Caco-2 (cell line): ENCODE data around the gene SYNPO2. TPM values are rescaled to one million over a fixed set of nuclear protein-coding genes. Genes with fewer than 3 reads are reported as not detected.

Source experiments
- BruUV-seq: library from RNA; stranded (reverse); fragments of 400-500 nt; replicated peaks from 2 replicates; lab custom pipeline; 2021; lab: Mats Ljungman, UMichigan
- CTCF ChIA-PET: fragments of 300-600 bp; sonication (Branson Sonifier 250); formaldehyde crosslinking; loops from one replicate; lab custom pipeline; 2022; ENCODE audit warnings: antibody characterized with exemption; lab: Charles Lee
- POLR2A ChIA-PET: fragments of 300-600 bp; sonication (Branson Sonifier 250); formaldehyde crosslinking; loops from one replicate; lab custom pipeline; 2022; ENCODE audit warnings: antibody characterized with exemption; lab: Charles Lee
- DNase-seq, 2 experiments: peaks; one replicate each; pipeline versions ENCODE4 v3.0.0 to v3.0.0-alpha.2; 2020 to 2022
- H3K27me3 ChIP-seq: replicated peaks from 2 replicates; pipeline ENCODE4 v1.6.0; 2011; ENCODE audit warnings: low read length; ENCODE audit not compliant: control insufficient read depth, insufficient read depth
- H3K36me3 ChIP-seq: 2 replicates; pipeline ENCODE4 v1.5.1; 2011; ENCODE audit warnings: low read length; ENCODE audit not compliant: control insufficient read depth, insufficient read depth
- H3K4me1 ChIP-seq: fragments of 250-450 bp; sonication (Bioruptor Pico); 2 replicates; pipeline ENCODE4 v1.5.1; 2020; ENCODE audit warnings: mild to moderate bottlenecking
- H3K4me3 ChIP-seq: 2 replicates; pipeline ENCODE4 v1.5.1; 2011; ENCODE audit warnings: low read depth, mild to moderate bottlenecking, control low read depth, low read length
- H3K9me3 ChIP-seq: fragments of 250-450 bp; sonication (Bioruptor Pico); 2 replicates; pipeline ENCODE4 v1.5.1; 2020; ENCODE audit warnings: mild to moderate bottlenecking, moderate library complexity
- H3K27ac Mint-ChIP-seq: one replicate; pipeline ENCODE4 v1.8.0; 2022; ENCODE audit warnings: mixed read lengths; ENCODE audit not compliant: unreplicated experiment
- H3K27me3 Mint-ChIP-seq: one replicate; pipeline ENCODE4 v1.8.0; 2022; ENCODE audit warnings: mixed read lengths; ENCODE audit not compliant: insufficient read depth, unreplicated experiment
- H3K36me3 Mint-ChIP-seq: one replicate; pipeline ENCODE4 v1.8.0; 2022; ENCODE audit warnings: mild to moderate bottlenecking, mixed read lengths; ENCODE audit not compliant: insufficient read depth, unreplicated experiment
- H3K4me1 Mint-ChIP-seq: one replicate; pipeline ENCODE4 v1.8.0; 2022; ENCODE audit warnings: low read depth, mixed read lengths; ENCODE audit not compliant: unreplicated experiment
- H3K4me3 Mint-ChIP-seq: one replicate; pipeline ENCODE4 v1.8.0; 2022; ENCODE audit warnings: mild to moderate bottlenecking, moderate library complexity, mixed read lengths; ENCODE audit not compliant: unreplicated experiment
- H3K9me3 Mint-ChIP-seq: one replicate; pipeline ENCODE4 v1.8.0; 2022; ENCODE audit warnings: mixed read lengths; ENCODE audit not compliant: unreplicated experiment
- CTCF ChIP-seq, 2 experiments: fragments of 200-600 bp in 1 of 2; IDR thresholded peaks; 1 replicate in 1 of 2; 2 replicates in 1 of 2; pipeline versions ENCODE4 v1.5.1 to v1.8.0; 2011 to 2022; ENCODE audit warnings: antibody characterized with exemption in 1 of 2, control low read depth in 1 of 2, inconsistent platforms in 1 of 2, low read depth in 1 of 2, low read length in 1 of 2, mild to moderate bottlenecking in 1 of 2, moderate library complexity in 1 of 2; ENCODE audit not compliant: insufficient read depth in 1 of 2, severe bottlenecking in 1 of 2, unreplicated experiment in 1 of 2
- intact Hi-C: fragments of 100-400 bp; cut with micrococcal nuclease; formaldehyde crosslinking; loops from one replicate; pipeline ENCODE4 v1.10.0; 2022; ENCODE audit not compliant: unreplicated experiment
- total RNA-seq: library from RNA; stranded (reverse); gene quantifications from 2 replicates; pipeline ENCODE4 v1.2.3, GENCODE V29; 2022

Gene SYNPO2
- total RNA-seq, 1 experiment from 2014 or later = 0.16 TPM

DNA sequence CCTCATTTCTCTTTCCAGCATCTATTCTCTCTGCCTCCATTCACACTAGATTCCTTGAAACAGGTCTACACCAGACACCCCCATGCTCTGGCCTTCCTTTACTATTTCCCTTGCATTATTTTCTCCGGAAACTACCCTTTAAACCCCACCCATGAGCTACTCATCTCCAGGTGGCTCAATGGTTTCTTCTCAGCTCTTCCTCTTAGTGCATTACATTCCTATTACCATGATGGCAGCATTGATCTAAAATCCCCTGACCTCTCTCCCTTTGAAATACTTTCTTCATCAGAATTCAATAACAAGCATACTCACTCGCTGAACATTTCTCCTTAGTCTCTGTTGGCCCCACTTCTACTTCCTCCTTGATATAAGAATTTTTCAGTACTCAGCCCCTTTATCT is 94.6 kb downstream of the SYNPO2 start:
- no peak overlapping the region for H3K27ac Mint-ChIP-seq
- no peak for TF ChIP-seq CTCF (IDR thresholded peaks at IDR 0.05; ENCODE audit: insufficient read depth in 1 of 2, low read depth in 1 of 2, low read length in 1 of 2, severe bottlenecking in 1 of 2, unreplicated experiment in 1 of 2)
- intact Hi-C loops = loop anchor here (2.0 to 5.0 kb wide), 2 partner anchors 230 to 479 kb away; partner anchors contain the start of gene USP53
- H3K4me3 Mint-ChIP-seq = no peak overlapping the region
- no peaks in the 10 kb centered on the region for H3K9me3 ChIP-seq
- H3K9me3 Mint-ChIP-seq = no peaks in the 10 kb centered on the region
- H3K4me1 Mint-ChIP-seq = no peaks in the 10 kb centered on the region
- H3K36me3 ChIP-seq = no peaks in the 10 kb centered on the region
- no peaks in the 10 kb centered on the region for H3K36me3 Mint-ChIP-seq
- BruUV-seq = no TSS peak
- H3K4me3 ChIP-seq = no peak overlapping the region
- H3K27me3 Mint-ChIP-seq = no peaks in the 10 kb centered on the region
- H3K4me1 ChIP-seq = no peaks in the 10 kb centered on the region
- no peak for DNase-seq
- POLR2A ChIA-PET = no interaction called here
- no peaks in the 10 kb centered on the region for H3K27me3 ChIP-seq
- CTCF ChIA-PET = no interaction called here

DNA sequence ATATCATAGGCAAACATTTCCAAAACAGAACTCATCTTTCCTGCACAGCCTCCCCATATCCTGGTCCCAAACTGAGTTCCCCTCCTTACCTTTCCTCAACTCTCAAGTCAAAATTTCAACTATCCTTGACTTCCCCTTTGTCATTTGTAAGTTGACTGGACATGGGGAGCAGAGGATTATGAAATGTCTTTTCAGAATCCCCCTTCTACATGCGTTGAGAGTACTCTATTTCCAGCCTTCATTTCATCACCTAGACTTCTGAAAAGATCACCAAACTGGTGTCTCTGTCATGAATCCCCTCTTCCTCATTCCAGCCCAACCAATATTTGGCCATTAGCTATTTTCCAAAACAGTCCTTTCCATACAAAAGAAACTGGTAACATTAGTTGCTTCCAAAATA is 95.2 kb downstream of the SYNPO2 start:
- Histone ChIP-seq H3K36me3 (no peaks in the 10 kb centered on the region), H3K4me1 (no peaks in the 10 kb centered on the region), H3K4me3 (no peak overlapping the region), H3K9me3 (no peaks in the 10 kb centered on the region), H3K27me3 (no peaks in the 10 kb centered on the region)
- no peak overlapping the region for H3K4me3 Mint-ChIP-seq
- ChIA-PET CTCF (no interaction called here), POLR2A (no interaction called here)
- H3K4me1 Mint-ChIP-seq = no peaks in the 10 kb centered on the region
- intact Hi-C loops = loop anchor here (2.0 to 5.0 kb wide), 2 partner anchors 229 to 478 kb away; partner anchors contain the start of gene USP53
- H3K27me3 Mint-ChIP-seq = no peaks in the 10 kb centered on the region
- no peak overlapping the region for H3K27ac Mint-ChIP-seq
- no peaks in the 10 kb centered on the region for H3K36me3 Mint-ChIP-seq
- no peak for TF ChIP-seq CTCF (IDR thresholded peaks at IDR 0.05; ENCODE audit: insufficient read depth in 1 of 2, low read depth in 1 of 2, low read length in 1 of 2, severe bottlenecking in 1 of 2, unreplicated experiment in 1 of 2)
- no TSS peak for BruUV-seq
- no peak for DNase-seq
- H3K9me3 Mint-ChIP-seq = no peaks in the 10 kb centered on the region

DNA sequence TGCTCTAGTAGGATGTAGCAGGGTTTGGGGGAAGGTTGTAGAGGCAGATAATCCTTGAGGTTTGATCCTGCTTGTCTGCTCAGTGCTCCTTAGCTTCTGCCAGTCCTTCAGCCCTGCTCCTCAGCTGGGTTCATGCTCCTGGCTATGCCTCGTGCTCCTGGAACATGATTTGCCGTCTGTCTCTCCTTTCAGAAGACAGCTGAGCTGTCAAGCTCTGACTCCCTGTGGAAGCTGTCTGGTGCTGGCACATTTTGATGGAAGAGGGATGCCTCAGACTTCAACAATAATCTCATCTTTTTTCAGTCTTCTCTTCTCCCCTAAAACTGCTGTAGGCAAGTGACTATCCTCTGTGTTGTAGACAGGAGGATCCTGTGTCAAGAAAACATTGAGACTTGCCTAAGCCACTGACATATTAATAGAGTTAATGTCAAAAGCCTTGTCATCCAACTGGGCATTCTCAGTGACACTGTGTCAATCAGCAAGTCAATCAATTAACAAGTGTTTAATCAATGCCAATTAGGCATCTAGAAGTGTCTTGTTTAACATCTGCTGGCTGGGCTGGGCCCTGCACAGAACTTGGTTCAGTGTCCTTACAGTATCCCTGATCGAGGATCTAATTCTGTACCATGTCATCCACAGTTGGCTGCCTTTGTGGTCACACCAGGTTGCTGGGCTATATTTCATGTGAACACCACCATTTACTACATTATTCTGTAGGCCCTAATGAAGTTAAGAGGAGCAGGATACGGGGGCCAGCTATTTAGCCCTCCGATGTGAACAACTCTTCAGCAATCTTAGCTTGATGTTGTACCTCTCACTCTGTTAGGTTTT is 96.7 kb downstream of the SYNPO2 start:
- Histone ChIP-seq H3K36me3 (no peaks in the 10 kb centered on the region), H3K4me1 (no peaks in the 10 kb centered on the region), H3K27me3 (no peaks in the 10 kb centered on the region; the same call in 1 of the 2 replicates), H3K9me3 (no peaks in the 10 kb centered on the region), H3K4me3 (no peak overlapping the region)
- Mint-ChIP-seq H3K27ac (no peak overlapping the region), H3K36me3 (no peaks in the 10 kb centered on the region), H3K4me1 (no peaks in the 10 kb centered on the region), H3K9me3 (no peaks in the 10 kb centered on the region), H3K27me3 (no peaks in the 10 kb centered on the region), H3K4me3 (no peak overlapping the region)
- intact Hi-C loops = no loop called here
- POLR2A ChIA-PET = no interaction called here
- no TSS peak for BruUV-seq
- no peak for TF ChIP-seq CTCF (IDR thresholded peaks at IDR 0.05; ENCODE audit: insufficient read depth in 1 of 2, low read depth in 1 of 2, low read length in 1 of 2, severe bottlenecking in 1 of 2, unreplicated experiment in 1 of 2)
- CTCF ChIA-PET = no interaction called here
- DNase-seq = no peak
